GM12892 (cell line): ENCODE results near the gene GAPT.

ENCODE experiments used
- POLR2A ChIP-seq: IDR thresholded peaks from 2 replicates; pipeline ENCODE4 v1.6.1; 2011; ENCODE audit warnings: low read depth, low read length, control low read depth
- POLR2AphosphoS5 ChIP-seq: IDR thresholded peaks from 2 replicates; pipeline ENCODE4 v1.6.1; 2011; ENCODE audit warnings: low read depth, low read length, control low read depth

- TF ChIP-seq POLR2AphosphoS5 (no peak), POLR2A (no peak)
Measured at GRCh38 chr5:58498340-58498942, 7.2 kb downstream of the GAPT start.
